HG03442 (cell line): ENCODE data around the gene GHR.
A peak's percentile ranks its signal among the peaks of the same experiment; 100 is the strongest.

ENCODE experiments used
- ATAC-seq: cut with Tn5 transposase; IDR thresholded peaks from one replicate; pipeline ENCODE4 v1.9.1; 2021; ENCODE audit warnings: mild to moderate bottlenecking, moderate library complexity; ENCODE audit not compliant: unreplicated experiment

GHR gene

GRCh38 chr5:42423285-42424165 is at the start of gene GHR:
GHR (plus strand) TSS chr5:42423439; CDS start chr5:42565875, 142,436 bp downstream.
- peak; percentile 88 for ATAC-seq

- no peak for ATAC-seq
Observed at GRCh38 chr5:42374679-42375273, 48.5 kb upstream of the GHR start.

- no peak for ATAC-seq
Observed at GRCh38 chr5:42377496-42377895, 45.7 kb upstream of the GHR start.

GRCh38 chr5:42381973-42382372 is 41.3 kb upstream of the GHR start:
- no peak for ATAC-seq

GRCh38 chr5:42387563-42387962 is 35.7 kb upstream of the GHR start:
- ATAC-seq: no peak

- ATAC-seq: no peak
Observed at GRCh38 chr5:42390115-42390514, 33.1 kb upstream of the GHR start.

GRCh38 chr5:42392917-42393316 is 30.3 kb upstream of the GHR start:
- no peak for ATAC-seq

GRCh38 chr5:42396111-42396510 is 27.1 kb upstream of the GHR start:
- no peak for ATAC-seq

- ATAC-seq: no peak
Observed at GRCh38 chr5:42397267-42397666, 26.0 kb upstream of the GHR start.

GRCh38 chr5:42399702-42400101 is 23.5 kb upstream of the GHR start:
- no peak for ATAC-seq

GRCh38 chr5:42400474-42400873 is 22.8 kb upstream of the GHR start:
- no peak for ATAC-seq

GRCh38 chr5:42403236-42403635 is 20.0 kb upstream of the GHR start:
- ATAC-seq: no peak

GRCh38 chr5:42404366-42404765 is 18.9 kb upstream of the GHR start:
- ATAC-seq: no peak

- no peak for ATAC-seq
Observed at GRCh38 chr5:42419294-42419693, 3.9 kb upstream of the GHR start.

GRCh38 chr5:42422656-42423280 is 471 bp upstream of the GHR start:
- ATAC-seq: no peak

- ATAC-seq: no peak
Observed at GRCh38 chr5:42426016-42426415, 2.8 kb downstream of the GHR start.

GRCh38 chr5:42429694-42430093 is 6.5 kb downstream of the GHR start:
- no peak for ATAC-seq

- no peak for ATAC-seq
Observed at GRCh38 chr5:42434047-42434724, 10.9 kb downstream of the GHR start.

- ATAC-seq: no peak
Observed at GRCh38 chr5:42436051-42436450, 12.8 kb downstream of the GHR start.

GRCh38 chr5:42454216-42454995 is 31.2 kb downstream of the GHR start:
- no peak for ATAC-seq

- ATAC-seq: no peak
Observed at GRCh38 chr5:42461033-42461432, 37.8 kb downstream of the GHR start.
